Keratinocyte (primary cell): ENCODE results near the gene LDHB. TPM values are rescaled to one million over a fixed set of nuclear protein-coding genes. Genes with fewer than 3 reads are reported as not detected.
"Not testable (repeated sequence)": the region's sequence is repeated elsewhere in the genome, so short reads cannot be mapped to it uniquely, and the experiment has no call there.

Experiments used
- DNase-seq: peaks from one replicate; pipeline ENCODE4 v3.0.0-alpha.2; 2011; ENCODE audit warnings: low read depth, missing footprints, low spot score
- FAIRE-seq: peaks from 2 replicates; lab custom pipeline; 2011; peaks lifted over from hg19 to GRCh38; lab: Jason Lieb, UNC
- H2AFZ ChIP-seq: 2 replicates; pipeline ENCODE4 v1.6.0; 2012; ENCODE audit warnings: low read length, control low read depth, inconsistent platforms; ENCODE audit not compliant: control insufficient read depth
- H3K27ac ChIP-seq: 2 replicates; pipeline ENCODE4 v1.5.1; 2011; ENCODE audit warnings: low read length; ENCODE audit not compliant: control insufficient read depth, insufficient read depth
- H3K27me3 ChIP-seq: 3 replicates; pipeline ENCODE4 v1.6.0; 2011; ENCODE audit warnings: low read length; ENCODE audit not compliant: control insufficient read depth, insufficient read depth; ENCODE audit errors: extremely low read depth
- H3K36me3 ChIP-seq, 2 experiments: 2 replicates in 1 of 2; 3 replicates in 1 of 2; pipeline ENCODE4 v1.5.1; 2011; ENCODE audit warnings: low read length in 2 of 2, mild to moderate bottlenecking in 1 of 2; ENCODE audit not compliant: control insufficient read depth in 2 of 2, insufficient read depth in 2 of 2; ENCODE audit errors: extremely low read depth in 1 of 2
- H3K4me1 ChIP-seq: 3 replicates; pipeline ENCODE4 v1.5.1; 2011; ENCODE audit warnings: low read length; ENCODE audit not compliant: control insufficient read depth, insufficient read depth; ENCODE audit errors: extremely low read depth
- H3K4me2 ChIP-seq: 3 replicates; pipeline ENCODE4 v1.6.0; 2011; ENCODE audit warnings: low read depth, low read length; ENCODE audit not compliant: control insufficient read depth, insufficient read depth; ENCODE audit errors: extremely low read depth
- H3K4me3 ChIP-seq, 3 experiments: fragments of 200-600 bp in 1 of 3; sonication (generic) in 1 of 3; 2 replicates in 2 of 3; 3 replicates in 1 of 3; pipeline ENCODE4 v1.5.1; 2011 to 2016; ENCODE audit warnings: low read length in 3 of 3, mild to moderate bottlenecking in 3 of 3, control low read depth in 2 of 3, inconsistent platforms in 1 of 3, low read depth in 1 of 3, mixed read lengths in 1 of 3, mixed run types in 1 of 3, moderate library complexity in 1 of 3; ENCODE audit not compliant: control insufficient read depth in 2 of 3, insufficient read depth in 2 of 3; ENCODE audit errors: extremely low read depth in 1 of 3
- H3K79me2 ChIP-seq: 2 replicates; pipeline ENCODE4 v1.6.0; 2012; ENCODE audit warnings: low read length; ENCODE audit not compliant: control insufficient read depth, insufficient read depth
- H3K9ac ChIP-seq: 3 replicates; pipeline ENCODE4 v1.6.0; 2011; ENCODE audit warnings: low read length; ENCODE audit not compliant: control insufficient read depth, insufficient read depth; ENCODE audit errors: extremely low read depth
- H3K9me1 ChIP-seq: 3 replicates; pipeline ENCODE4 v1.6.0; 2011; ENCODE audit warnings: low read length; ENCODE audit not compliant: control insufficient read depth, insufficient read depth; ENCODE audit errors: extremely low read depth
- H3K9me3 ChIP-seq: 2 replicates; pipeline ENCODE4 v1.5.1; 2012; ENCODE audit warnings: low read depth, low read length; ENCODE audit not compliant: control insufficient read depth
- H4K20me1 ChIP-seq: 3 replicates; pipeline ENCODE4 v1.6.0; 2011; ENCODE audit warnings: low read length; ENCODE audit not compliant: control insufficient read depth, insufficient read depth; ENCODE audit errors: extremely low read depth
- CTCF ChIP-seq, 3 experiments: IDR thresholded peaks in 1 of 3; conservative IDR thresholded peaks in 1 of 3; optimal IDR thresholded peaks in 1 of 3; 2 replicates in 2 of 3; 3 replicates in 1 of 3; pipeline versions ENCODE3 to v1.5.1; 2011; ENCODE audit warnings: low read length in 3 of 3, mild to moderate bottlenecking in 3 of 3, moderate library complexity in 2 of 3, control low read depth in 1 of 3, inconsistent platforms in 1 of 3; ENCODE audit not compliant: insufficient read depth in 2 of 3; ENCODE audit errors: extremely low read depth in 1 of 3
- EZH2 ChIP-seq: IDR thresholded peaks from one replicate; pipeline ENCODE4 v1.6.1; 2012; ENCODE audit warnings: inconsistent platforms, mild to moderate bottlenecking, low read length, moderate library complexity
- dilution Hi-C: fragments of 300-500 bp; cut with MboI; formaldehyde crosslinking; loops from one replicate; pipeline ENCODE4 v1.7.0; 2020; ENCODE audit warnings: low sequenced_read_pairs; ENCODE audit not compliant: extremely low pct_ligation_motif_present
- polyA plus RNA-seq, 5 experiments: library from polyadenylated mRNA; depleted of rRNA in 3 of 5; stranded (reverse) in 3 of 5; stranded (forward) in 1 of 5; unstranded in 1 of 5; fragments of >200 nt; gene quantifications; 1 replicate in 1 of 5; 2 replicates in 3 of 5; 3 replicates in 1 of 5; pipeline versions ENCODE4 v1.2.1 to v1.2.3, GENCODE V29; 2011 to 2012; ENCODE audit warnings: missing spikeins in 2 of 5, low read depth in 1 of 5, low replicate concordance in 1 of 5

Gene LDHB
- polyA plus RNA-seq, 1 donor (not counting 4 experiments of a cell fraction or from before 2014, with no cell fraction given): 1,063 TPM

DNA sequence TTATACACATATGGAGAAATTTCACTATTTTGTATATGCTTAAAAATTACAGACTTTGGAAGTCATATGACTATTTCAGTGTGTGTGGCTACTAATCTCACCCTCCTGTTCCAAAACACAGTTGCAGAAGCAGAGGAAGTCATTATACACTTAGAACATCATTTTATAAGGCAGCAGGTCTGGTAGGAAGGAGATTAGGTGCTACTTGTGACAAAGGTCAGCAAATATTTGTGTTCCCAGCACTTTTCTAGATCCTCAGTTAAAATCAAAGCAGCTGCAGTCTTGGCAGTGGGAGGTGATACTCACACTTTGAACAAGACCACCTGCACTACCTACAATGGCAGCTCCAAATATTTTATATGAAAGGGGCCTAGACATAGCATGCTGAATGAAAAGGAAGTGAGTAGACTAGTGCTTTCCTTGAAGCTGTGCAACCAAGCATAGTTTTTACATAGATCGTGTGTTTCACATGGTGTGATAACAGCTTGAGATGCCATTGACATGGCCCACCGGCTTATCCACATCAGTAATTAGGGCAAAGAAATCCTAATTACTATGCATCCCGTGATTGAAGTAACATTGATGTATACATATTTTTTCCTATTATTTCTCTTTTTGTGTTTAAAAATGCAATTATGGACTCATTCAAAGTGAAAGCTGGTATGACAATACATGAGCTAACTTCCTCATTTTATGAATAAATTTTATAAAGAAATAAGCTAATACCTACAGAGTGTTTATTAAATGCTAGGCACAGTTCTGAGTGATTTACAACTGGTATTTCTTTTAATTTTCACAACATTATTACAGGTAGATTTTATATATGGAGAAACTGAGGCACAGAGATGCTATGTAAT lies 58.3 kb downstream of the LDHB start:
- Histone ChIP-seq H3K9me1 (no peaks in the 10 kb centered on the region), H4K20me1 (no peaks in the 10 kb centered on the region), H2AFZ (no peak overlapping the region), H3K4me2 (no peak overlapping the region), H3K27ac (no peak overlapping the region), H3K4me1 (no peaks in the 10 kb centered on the region), H3K79me2 (no peaks in the 10 kb centered on the region), H3K4me3 (no peak overlapping the region), H3K36me3 (no peaks in the 10 kb centered on the region), H3K27me3 (peaks cover 2% of the 10 kb centered on the region), H3K9me3 (no peaks in the 10 kb centered on the region), H3K9ac (no peak overlapping the region)
- DNase-seq (no peak), FAIRE-seq (no peak)
- dilution Hi-C loops: no loop called here
- TF ChIP-seq CTCF (optimal IDR thresholded peaks at IDR 0.05 in 1 of 3, IDR thresholded peaks at IDR 0.05 in 1 of 3, conservative IDR thresholded peaks at IDR 0.05 in 1 of 3; ENCODE audit: extremely low read depth in 1 of 3, insufficient read depth in 2 of 3, low read length in 3 of 3) (no peak), EZH2 (no peak)

GRCh38 chr12:21598651-21599050 lies 59.0 kb downstream of the LDHB start:
- TF ChIP-seq EZH2 (no peak), CTCF (optimal IDR thresholded peaks at IDR 0.05 in 1 of 3, IDR thresholded peaks at IDR 0.05 in 1 of 3, conservative IDR thresholded peaks at IDR 0.05 in 1 of 3; ENCODE audit: extremely low read depth in 1 of 3, insufficient read depth in 2 of 3, low read length in 3 of 3) (no peak)
- Histone ChIP-seq H2AFZ (no peak overlapping the region), H3K79me2 (no peaks in the 10 kb centered on the region), H4K20me1 (no peaks in the 10 kb centered on the region), H3K36me3 (no peaks in the 10 kb centered on the region), H3K27me3 (no peaks in the 10 kb centered on the region), H3K4me2 (no peak overlapping the region), H3K9me3 (no peaks in the 10 kb centered on the region), H3K4me1 (no peaks in the 10 kb centered on the region), H3K27ac (no peak overlapping the region), H3K9ac (no peak overlapping the region), H3K9me1 (no peaks in the 10 kb centered on the region), H3K4me3 (no peak overlapping the region)
- dilution Hi-C loops: no loop called here
- no peak for FAIRE-seq
- DNase-seq: no peak

DNA sequence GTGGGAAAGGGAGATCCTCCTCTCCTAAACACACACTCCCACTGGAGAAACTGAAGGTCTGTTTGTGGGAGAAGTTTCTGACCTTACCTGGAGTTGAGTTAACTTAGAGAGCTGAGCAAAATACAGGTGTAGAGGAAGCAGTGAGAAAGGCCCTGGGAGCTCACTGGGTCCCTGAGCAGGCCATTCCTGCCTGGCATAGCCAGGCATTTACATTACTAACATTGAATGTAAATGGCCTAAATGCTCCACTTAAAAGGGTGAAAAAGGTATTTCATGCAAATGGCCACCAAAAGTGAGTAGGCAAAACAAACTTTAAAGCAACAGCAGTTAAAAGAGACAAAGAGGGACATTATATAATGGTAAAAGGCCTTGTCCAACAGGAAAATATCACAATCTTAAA lies 62.3 kb downstream of the LDHB start:
- H3K79me2 ChIP-seq, H3K27me3 ChIP-seq, DNase-seq, H3K36me3 ChIP-seq, H3K4me2 ChIP-seq, H3K9me3 ChIP-seq, H3K9me1 ChIP-seq, H3K4me1 ChIP-seq, H3K4me3 ChIP-seq, H3K27ac ChIP-seq, H3K9ac ChIP-seq, FAIRE-seq, H2AFZ ChIP-seq, dilution Hi-C loops, H4K20me1 ChIP-seq: not testable (repeated sequence)
